PC-3 (cell line): ENCODE measurements around the gene CHI3L2.

Experiments used
- EZH2 ChIP-seq: fragments of 300-600 bp; sonication (generic); IDR thresholded peaks from one replicate; pipeline ENCODE4 v1.6.1; 2017; ENCODE audit warnings: antibody characterized with exemption, mild to moderate bottlenecking, low read length; ENCODE audit not compliant: unreplicated experiment
- TF ChIP-seq, protein P1 (sequence below): fragments of 300-600 bp; sonication (generic); conservative IDR thresholded peaks from 2 replicates; pipeline ENCODE4 v1.5.1; 2017; ENCODE audit warnings: antibody characterized with exemption, low read depth, mild to moderate bottlenecking, low read length

DNA sequence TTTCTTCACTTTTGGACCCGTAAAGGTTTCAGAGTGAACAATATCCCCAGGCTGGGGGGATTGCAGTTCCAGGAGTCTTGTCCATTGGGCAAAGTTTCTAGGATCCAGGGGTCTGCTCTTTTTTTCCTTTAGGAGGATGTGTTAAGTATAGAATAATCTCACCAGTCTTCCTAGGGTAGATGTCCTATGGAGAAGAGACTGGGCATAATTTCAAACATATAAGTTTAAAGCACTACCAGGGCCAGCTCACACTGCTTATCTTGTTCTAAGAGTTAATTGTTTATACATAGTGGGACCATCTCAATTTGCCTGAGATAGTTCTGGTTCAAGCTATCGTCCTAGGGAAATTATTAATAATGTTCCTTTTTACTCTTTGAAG, 1.2 kb downstream of the CHI3L2 start:
- TF ChIP-seq, protein P1, sequence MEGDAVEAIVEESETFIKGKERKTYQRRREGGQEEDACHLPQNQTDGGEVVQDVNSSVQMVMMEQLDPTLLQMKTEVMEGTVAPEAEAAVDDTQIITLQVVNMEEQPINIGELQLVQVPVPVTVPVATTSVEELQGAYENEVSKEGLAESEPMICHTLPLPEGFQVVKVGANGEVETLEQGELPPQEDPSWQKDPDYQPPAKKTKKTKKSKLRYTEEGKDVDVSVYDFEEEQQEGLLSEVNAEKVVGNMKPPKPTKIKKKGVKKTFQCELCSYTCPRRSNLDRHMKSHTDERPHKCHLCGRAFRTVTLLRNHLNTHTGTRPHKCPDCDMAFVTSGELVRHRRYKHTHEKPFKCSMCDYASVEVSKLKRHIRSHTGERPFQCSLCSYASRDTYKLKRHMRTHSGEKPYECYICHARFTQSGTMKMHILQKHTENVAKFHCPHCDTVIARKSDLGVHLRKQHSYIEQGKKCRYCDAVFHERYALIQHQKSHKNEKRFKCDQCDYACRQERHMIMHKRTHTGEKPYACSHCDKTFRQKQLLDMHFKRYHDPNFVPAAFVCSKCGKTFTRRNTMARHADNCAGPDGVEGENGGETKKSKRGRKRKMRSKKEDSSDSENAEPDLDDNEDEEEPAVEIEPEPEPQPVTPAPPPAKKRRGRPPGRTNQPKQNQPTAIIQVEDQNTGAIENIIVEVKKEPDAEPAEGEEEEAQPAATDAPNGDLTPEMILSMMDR = no peak
- no peak for TF ChIP-seq EZH2
